Measurements from ENCODE around the gene ADCY5.

The ADCY5 gene

DNA sequence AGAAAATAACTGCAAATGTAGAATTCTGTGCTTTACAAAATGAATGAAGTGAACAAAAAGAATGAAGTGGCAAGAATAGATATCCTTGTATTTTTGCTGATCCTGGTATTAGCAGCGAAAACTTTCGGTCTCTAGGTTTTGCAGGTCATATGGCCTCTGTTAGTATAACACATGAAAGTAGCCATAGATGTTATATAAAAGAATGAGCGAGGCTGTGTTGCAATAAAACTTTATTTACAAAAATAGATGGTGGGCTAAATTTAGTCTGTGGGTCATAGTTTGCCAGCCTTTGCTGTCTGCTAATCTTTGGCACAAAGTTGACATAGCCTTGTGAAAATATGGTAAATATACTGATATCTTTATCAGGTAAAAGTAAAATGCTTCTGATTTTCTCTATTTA lies 212.0 kb downstream of the ADCY5 start:
- no peak for FAIRE-seq
- TF ChIP-seq POLR2AphosphoS5 (IDR thresholded peaks at IDR 0.05; ENCODE audit: low read depth, low read length) (no peak), POLR2A (IDR thresholded peaks at IDR 0.05; ENCODE audit: low read depth, low read length) (no peak), TAF1 (IDR thresholded peaks at IDR 0.05; ENCODE audit: borderline replicate concordance, low read depth, low read length) (no peak)
- no peak for DNase-seq (ENCODE audit: insufficient read length)

Measured in GM12892 (cell line).